ENCODE measurements around the gene AKAP13. TPM values are rescaled to one million over a fixed set of nuclear protein-coding genes. Genes with fewer than 3 reads are reported as not detected.

The AKAP13 gene
- total and polyA plus RNA-seq, 2 of the 13 experiments (the other 11 are each of a cell fraction or from before 2014, with no cell fraction given), result 6.7 to 27.1 TPM

DNA sequence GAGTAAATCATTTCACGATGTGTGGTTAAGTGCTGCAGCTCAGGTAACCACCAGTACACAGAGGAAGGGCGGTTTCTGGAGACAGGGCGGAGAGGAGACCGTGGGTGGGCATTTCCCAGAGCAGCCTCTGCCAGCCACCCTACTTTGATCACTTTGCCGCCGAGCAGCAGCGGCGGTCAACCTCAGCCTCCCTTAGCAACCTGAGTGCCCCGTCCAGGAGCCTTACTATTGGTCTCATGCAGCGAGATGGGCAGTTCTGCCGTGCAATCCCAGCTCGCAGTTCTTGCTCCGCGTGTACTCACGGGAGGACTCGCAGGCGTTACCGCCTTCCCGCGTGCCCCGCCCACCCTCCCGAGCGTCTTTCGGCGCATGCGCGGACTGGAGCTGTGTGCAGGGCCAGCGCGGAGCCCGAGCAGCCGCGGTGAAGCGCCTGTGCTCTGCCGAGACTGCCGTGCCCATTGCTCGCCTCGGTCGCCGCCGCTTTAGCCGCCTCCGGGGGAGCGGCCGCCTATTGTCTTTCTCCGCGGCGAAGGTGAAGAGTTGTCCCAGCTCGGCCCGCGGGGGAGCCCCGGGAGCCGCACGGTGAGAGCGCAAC, at the start of gene AKAP13 (continued):
- TF ChIP-seq, protein P1, sequence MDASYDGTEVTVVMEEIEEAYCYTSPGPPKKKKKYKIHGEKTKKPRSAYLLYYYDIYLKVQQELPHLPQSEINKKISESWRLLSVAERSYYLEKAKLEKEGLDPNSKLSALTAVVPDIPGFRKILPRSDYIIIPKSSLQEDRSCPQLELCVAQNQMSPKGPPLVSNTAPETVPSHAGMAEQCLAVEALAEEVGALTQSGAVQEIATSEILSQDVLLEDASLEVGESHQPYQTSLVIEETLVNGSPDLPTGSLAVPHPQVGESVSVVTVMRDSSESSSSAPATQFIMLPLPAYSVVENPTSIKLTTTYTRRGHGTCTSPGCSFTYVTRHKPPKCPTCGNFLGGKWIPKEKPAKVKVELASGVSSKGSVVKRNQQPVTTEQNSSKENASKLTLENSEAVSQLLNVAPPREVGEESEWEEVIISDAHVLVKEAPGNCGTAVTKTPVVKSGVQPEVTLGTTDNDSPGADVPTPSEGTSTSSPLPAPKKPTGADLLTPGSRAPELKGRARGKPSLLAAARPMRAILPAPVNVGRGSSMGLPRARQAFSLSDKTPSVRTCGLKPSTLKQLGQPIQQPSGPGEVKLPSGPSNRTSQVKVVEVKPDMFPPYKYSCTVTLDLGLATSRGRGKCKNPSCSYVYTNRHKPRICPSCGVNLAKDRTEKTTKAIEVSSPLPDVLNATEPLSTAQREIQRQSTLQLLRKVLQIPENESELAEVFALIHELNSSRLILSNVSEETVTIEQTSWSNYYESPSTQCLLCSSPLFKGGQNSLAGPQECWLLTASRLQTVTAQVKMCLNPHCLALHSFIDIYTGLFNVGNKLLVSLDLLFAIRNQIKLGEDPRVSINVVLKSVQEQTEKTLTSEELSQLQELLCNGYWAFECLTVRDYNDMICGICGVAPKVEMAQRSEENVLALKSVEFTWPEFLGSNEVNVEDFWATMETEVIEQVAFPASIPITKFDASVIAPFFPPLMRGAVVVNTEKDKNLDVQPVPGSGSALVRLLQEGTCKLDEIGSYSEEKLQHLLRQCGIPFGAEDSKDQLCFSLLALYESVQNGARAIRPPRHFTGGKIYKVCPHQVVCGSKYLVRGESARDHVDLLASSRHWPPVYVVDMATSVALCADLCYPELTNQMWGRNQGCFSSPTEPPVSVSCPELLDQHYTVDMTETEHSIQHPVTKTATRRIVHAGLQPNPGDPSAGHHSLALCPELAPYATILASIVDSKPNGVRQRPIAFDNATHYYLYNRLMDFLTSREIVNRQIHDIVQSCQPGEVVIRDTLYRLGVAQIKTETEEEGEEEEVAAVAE (CRISPR knock-in tag; IDR thresholded peaks at IDR 0.05; ENCODE audit: borderline replicate concordance), result peak; percentile 12; the same call in 1 of the 2 replicates
- TF ChIP-seq ZMYM4 (CRISPR knock-in tag; IDR thresholded peaks at IDR 0.05), result no peak
- TF ChIP-seq ZNF292 (CRISPR knock-in tag; IDR thresholded peaks at IDR 0.05; ENCODE audit: borderline replicate concordance, low read depth), result peak; percentile 29; the same call in 1 of the 2 replicates
- TF ChIP-seq, protein P2, sequence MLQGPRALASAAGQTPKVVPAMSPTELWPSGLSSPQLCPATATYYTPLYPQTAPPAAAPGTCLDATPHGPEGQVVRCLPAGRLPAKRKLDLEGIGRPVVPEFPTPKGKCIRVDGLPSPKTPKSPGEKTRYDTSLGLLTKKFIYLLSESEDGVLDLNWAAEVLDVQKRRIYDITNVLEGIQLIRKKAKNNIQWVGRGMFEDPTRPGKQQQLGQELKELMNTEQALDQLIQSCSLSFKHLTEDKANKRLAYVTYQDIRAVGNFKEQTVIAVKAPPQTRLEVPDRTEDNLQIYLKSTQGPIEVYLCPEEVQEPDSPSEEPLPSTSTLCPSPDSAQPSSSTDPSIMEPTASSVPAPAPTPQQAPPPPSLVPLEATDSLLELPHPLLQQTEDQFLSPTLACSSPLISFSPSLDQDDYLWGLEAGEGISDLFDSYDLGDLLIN (CRISPR knock-in tag; IDR thresholded peaks at IDR 0.05; ENCODE audit: borderline replicate concordance), result no peak
- peak; percentile 81; the same call in 2 of the 3 replicates for TF ChIP-seq MXI1 (IDR thresholded peaks at IDR 0.05; ENCODE audit: borderline replicate concordance, low read depth, low read length)
- TF ChIP-seq ZFY (CRISPR knock-in tag; IDR thresholded peaks at IDR 0.05), result peak; percentile 49
- TF ChIP-seq, protein P3, sequence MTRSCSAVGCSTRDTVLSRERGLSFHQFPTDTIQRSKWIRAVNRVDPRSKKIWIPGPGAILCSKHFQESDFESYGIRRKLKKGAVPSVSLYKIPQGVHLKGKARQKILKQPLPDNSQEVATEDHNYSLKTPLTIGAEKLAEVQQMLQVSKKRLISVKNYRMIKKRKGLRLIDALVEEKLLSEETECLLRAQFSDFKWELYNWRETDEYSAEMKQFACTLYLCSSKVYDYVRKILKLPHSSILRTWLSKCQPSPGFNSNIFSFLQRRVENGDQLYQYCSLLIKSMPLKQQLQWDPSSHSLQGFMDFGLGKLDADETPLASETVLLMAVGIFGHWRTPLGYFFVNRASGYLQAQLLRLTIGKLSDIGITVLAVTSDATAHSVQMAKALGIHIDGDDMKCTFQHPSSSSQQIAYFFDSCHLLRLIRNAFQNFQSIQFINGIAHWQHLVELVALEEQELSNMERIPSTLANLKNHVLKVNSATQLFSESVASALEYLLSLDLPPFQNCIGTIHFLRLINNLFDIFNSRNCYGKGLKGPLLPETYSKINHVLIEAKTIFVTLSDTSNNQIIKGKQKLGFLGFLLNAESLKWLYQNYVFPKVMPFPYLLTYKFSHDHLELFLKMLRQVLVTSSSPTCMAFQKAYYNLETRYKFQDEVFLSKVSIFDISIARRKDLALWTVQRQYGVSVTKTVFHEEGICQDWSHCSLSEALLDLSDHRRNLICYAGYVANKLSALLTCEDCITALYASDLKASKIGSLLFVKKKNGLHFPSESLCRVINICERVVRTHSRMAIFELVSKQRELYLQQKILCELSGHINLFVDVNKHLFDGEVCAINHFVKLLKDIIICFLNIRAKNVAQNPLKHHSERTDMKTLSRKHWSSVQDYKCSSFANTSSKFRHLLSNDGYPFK (CRISPR knock-in tag; IDR thresholded peaks at IDR 0.05; ENCODE audit: borderline replicate concordance), result peak; percentile 24; the same call in 1 of the 2 replicates
- TF ChIP-seq RFX5 (IDR thresholded peaks at IDR 0.05; ENCODE audit: low read depth, low read length), result peak; percentile 98
- TF ChIP-seq SRY (CRISPR knock-in tag; IDR thresholded peaks at IDR 0.05), result peak; percentile 43; the same call in 1 of the 2 replicates
- TF ChIP-seq ZNF546 (CRISPR knock-in tag; conservative IDR thresholded peaks at IDR 0.05), result no peak
- TF ChIP-seq ASH2L (IDR thresholded peaks at IDR 0.05; ENCODE audit: insufficient read length, low read depth, low read length), result peak; percentile 59
- TF ChIP-seq ZNF205 (CRISPR knock-in tag; IDR thresholded peaks at IDR 0.05), result no peak
- TF ChIP-seq, protein P4, sequence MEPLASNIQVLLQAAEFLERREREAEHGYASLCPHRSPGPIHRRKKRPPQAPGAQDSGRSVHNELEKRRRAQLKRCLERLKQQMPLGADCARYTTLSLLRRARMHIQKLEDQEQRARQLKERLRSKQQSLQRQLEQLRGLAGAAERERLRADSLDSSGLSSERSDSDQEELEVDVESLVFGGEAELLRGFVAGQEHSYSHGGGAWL (CRISPR knock-in tag; IDR thresholded peaks at IDR 0.05), result peak; percentile 56; the same call in 1 of the 2 replicates
- peak; percentile 18; the same call in 1 of the 2 replicates for TF ChIP-seq FOSL2 (CRISPR knock-in tag; IDR thresholded peaks at IDR 0.05)
- peak; percentile 18; the same call in 1 of the 2 replicates for TF ChIP-seq FOXK1 (CRISPR knock-in tag; IDR thresholded peaks at IDR 0.05; ENCODE audit: borderline replicate concordance, low read depth)
- peak; percentile 66 for TF ChIP-seq KMT2B (CRISPR knock-in tag; IDR thresholded peaks at IDR 0.05)
- TF ChIP-seq, protein P5, sequence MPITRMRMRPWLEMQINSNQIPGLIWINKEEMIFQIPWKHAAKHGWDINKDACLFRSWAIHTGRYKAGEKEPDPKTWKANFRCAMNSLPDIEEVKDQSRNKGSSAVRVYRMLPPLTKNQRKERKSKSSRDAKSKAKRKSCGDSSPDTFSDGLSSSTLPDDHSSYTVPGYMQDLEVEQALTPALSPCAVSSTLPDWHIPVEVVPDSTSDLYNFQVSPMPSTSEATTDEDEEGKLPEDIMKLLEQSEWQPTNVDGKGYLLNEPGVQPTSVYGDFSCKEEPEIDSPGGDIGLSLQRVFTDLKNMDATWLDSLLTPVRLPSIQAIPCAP (CRISPR knock-in tag; IDR thresholded peaks at IDR 0.05; ENCODE audit: low read depth), result no peak
- TF ChIP-seq BCL6 (CRISPR knock-in tag; IDR thresholded peaks at IDR 0.05), result peak; percentile 19; the same call in 1 of the 2 replicates
- TF ChIP-seq ZNF335 (CRISPR knock-in tag; IDR thresholded peaks at IDR 0.05), result no peak
